Suprapubic skin (tissue), 4 donors: ENCODE results near the gene ARL6IP1. TPM values are rescaled to one million over a fixed set of nuclear protein-coding genes. Genes with fewer than 3 reads are reported as not detected.

Experiments
- DNase-seq, 2 donors: peaks; one replicate each; pipeline ENCODE4 v3.0.0-alpha.2; 2019; ENCODE audit warnings: low spot score in 2 of 2
- H3K27ac ChIP-seq: fragments of 200-600 bp; sonication (generic); one replicate; pipeline ENCODE4 v1.5.1; 2019
- H3K27me3 ChIP-seq: fragments of 200-600 bp; sonication (generic); one replicate; pipeline ENCODE4 v1.5.1; 2019
- H3K36me3 ChIP-seq: fragments of 200-600 bp; sonication (generic); one replicate; pipeline ENCODE4 v1.5.1; 2019
- H3K4me1 ChIP-seq: fragments of 200-600 bp; sonication (generic); one replicate; pipeline ENCODE4 v1.5.1; 2019
- H3K4me3 ChIP-seq: fragments of 200-600 bp; sonication (generic); one replicate; pipeline ENCODE4 v1.5.1; 2019; ENCODE audit warnings: mild to moderate bottlenecking
- H3K9me3 ChIP-seq: fragments of 200-600 bp; sonication (generic); one replicate; pipeline ENCODE4 v1.5.1; 2019
- CTCF ChIP-seq, 2 donors: fragments of 200-600 bp in 1 of 2; fragments of 450-650 bp in 1 of 2; sonication (generic) in 1 of 2; IDR thresholded peaks; one replicate each; pipeline ENCODE4 v1.5.1; 2016 to 2019; ENCODE audit warnings: antibody characterized with exemption in 2 of 2, mild to moderate bottlenecking in 1 of 2, moderate library complexity in 1 of 2
- EP300 ChIP-seq: sonication (generic); formaldehyde crosslinking; IDR thresholded peaks from one replicate; pipeline ENCODE4 v1.6.1; 2017; ENCODE audit warnings: antibody characterized with exemption
- POLR2A ChIP-seq, 2 donors: fragments of 450-650 bp; IDR thresholded peaks; one replicate each; pipeline ENCODE4 v1.6.1; 2017; ENCODE audit warnings: antibody characterized with exemption in 2 of 2, mild to moderate bottlenecking in 2 of 2, moderate library complexity in 2 of 2
- POLR2AphosphoS5 ChIP-seq, 3 donors: sonication (generic); formaldehyde crosslinking; IDR thresholded peaks; one replicate each; pipeline ENCODE4 v1.6.1; 2017; ENCODE audit warnings: antibody characterized with exemption in 3 of 3
- WGBS: methylation state at CpG from one replicate; pipeline ENCODE4 v1.1.5; 2018; 5-methylcytosine and 5-hydroxymethylcytosine counted together
- total RNA-seq, 4 donors: library from RNA; depleted of rRNA; stranded (reverse); fragments of >200 nt; gene quantifications; one replicate each; pipeline ENCODE4 v1.1.0, GENCODE V29; 2016

ARL6IP1 gene
- total RNA-seq, 4 donors from 2014 or later: 94.1 to 165 (median 124) TPM

GRCh38 chr16:18836702-18837101, 35.4 kb upstream of the ARL6IP1 start:
- Histone ChIP-seq H3K4me3 (no peak overlapping the region), H3K36me3 (peaks cover 92% of the 10 kb centered on the region), H3K9me3 (no peaks in the 10 kb centered on the region), H3K27ac (no peak overlapping the region), H3K4me1 (no peaks in the 10 kb centered on the region), H3K27me3 (no peaks in the 10 kb centered on the region)
- no peak for TF ChIP-seq POLR2A (IDR thresholded peaks at IDR 0.05)
- TF ChIP-seq POLR2AphosphoS5 (IDR thresholded peaks at IDR 0.05): no peak
- no peak for TF ChIP-seq CTCF (IDR thresholded peaks at IDR 0.05)
- DNase-seq: no peak

- Histone ChIP-seq H3K27me3 (no peaks in the 10 kb centered on the region), H3K9me3 (no peaks in the 10 kb centered on the region), H3K4me3 (no peak overlapping the region), H3K4me1 (no peaks in the 10 kb centered on the region), H3K36me3 (peaks cover 99% of the 10 kb centered on the region), H3K27ac (no peak overlapping the region)
- WGBS: 80% methylated on average over 4 of the region's 4 CpGs
- no peak for TF ChIP-seq POLR2A (IDR thresholded peaks at IDR 0.05)
- DNase-seq: no peak
These were observed 33.5 kb upstream of the ARL6IP1 start for GRCh38 chr16:18834864-18835263.

GRCh38 chr16:18833707-18834505, 32.6 kb upstream of the ARL6IP1 start:
- Histone ChIP-seq H3K4me1 (no peaks in the 10 kb centered on the region), H3K27me3 (no peaks in the 10 kb centered on the region), H3K4me3 (no peak overlapping the region), H3K27ac (no peak overlapping the region), H3K9me3 (no peaks in the 10 kb centered on the region), H3K36me3 (peaks cover 100% of the 10 kb centered on the region)
- WGBS: 92% methylated on average over 9 of the region's 9 CpGs
- TF ChIP-seq POLR2AphosphoS5 (IDR thresholded peaks at IDR 0.05) (no peak), POLR2A (IDR thresholded peaks at IDR 0.05) (no peak), CTCF (IDR thresholded peaks at IDR 0.05) (no peak), EP300 (no peak)
- DNase-seq: no peak

- Histone ChIP-seq H3K36me3 (peaks cover 99% of the 10 kb centered on the region), H3K4me1 (no peaks in the 10 kb centered on the region), H3K4me3 (no peak overlapping the region), H3K27me3 (no peaks in the 10 kb centered on the region), H3K27ac (no peak overlapping the region), H3K9me3 (no peaks in the 10 kb centered on the region)
- 87% methylated on average over 8 of the region's 8 CpGs for WGBS
- TF ChIP-seq CTCF (IDR thresholded peaks at IDR 0.05) (no peak), POLR2A (IDR thresholded peaks at IDR 0.05) (no peak), EP300 (no peak), POLR2AphosphoS5 (IDR thresholded peaks at IDR 0.05) (no peak)
- no peak for DNase-seq
These were observed 31.3 kb upstream of the ARL6IP1 start for GRCh38 chr16:18832613-18833012.

GRCh38 chr16:18832006-18832405, 30.7 kb upstream of the ARL6IP1 start:
- WGBS: 88% methylated on average over 2 of the region's 2 CpGs
- no peak for DNase-seq

More at GRCh38 chr16:18832006-18832405, 30.7 kb upstream of the ARL6IP1 start:
- H3K4me3 ChIP-seq: no peak overlapping the region
- H3K4me1 ChIP-seq: no peaks in the 10 kb centered on the region
- no peaks in the 10 kb centered on the region for H3K9me3 ChIP-seq
- no peaks in the 10 kb centered on the region for H3K27me3 ChIP-seq
- H3K36me3 ChIP-seq: peaks cover 95% of the 10 kb centered on the region
- no peak overlapping the region for H3K27ac ChIP-seq
- TF ChIP-seq POLR2A (IDR thresholded peaks at IDR 0.05): no peak
- no peak for TF ChIP-seq POLR2AphosphoS5 (IDR thresholded peaks at IDR 0.05)
- no peak for TF ChIP-seq CTCF (IDR thresholded peaks at IDR 0.05)
- TF ChIP-seq EP300: no peak
